NCI-H2081 treated with DMSO at 0.1 percent for 48 hours (cell line): ENCODE data around the gene SYNM.

Experiments used
- DNase-seq: peaks from one replicate; lab custom pipeline; 2025; lab: John Stamatoyannopoulos, UW

The SYNM gene

DNA sequence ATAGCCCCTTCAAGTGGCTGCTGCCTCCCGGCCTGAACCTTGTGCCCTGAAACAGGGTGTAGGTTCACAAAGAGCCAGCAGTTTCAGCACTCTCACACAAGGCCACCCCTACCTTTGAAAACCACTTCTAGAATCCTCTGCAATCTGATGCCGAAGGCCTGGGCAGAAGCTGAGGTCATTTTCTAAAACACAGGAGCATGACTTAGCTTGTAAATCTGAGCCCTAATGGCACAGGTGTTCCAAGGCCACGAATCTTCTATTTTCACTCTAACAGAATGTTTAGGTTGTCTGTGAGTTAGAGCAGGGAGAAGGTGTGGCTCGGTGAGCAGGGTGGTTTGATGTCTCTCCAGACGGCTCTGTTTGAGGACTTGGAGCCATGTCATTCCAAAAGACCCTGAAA, 62.3 kb downstream of the SYNM start:
- no peak for DNase-seq

- no peak for DNase-seq
Measured at GRCh38 chr15:99167640-99168039, 62.8 kb downstream of the SYNM start.

DNA sequence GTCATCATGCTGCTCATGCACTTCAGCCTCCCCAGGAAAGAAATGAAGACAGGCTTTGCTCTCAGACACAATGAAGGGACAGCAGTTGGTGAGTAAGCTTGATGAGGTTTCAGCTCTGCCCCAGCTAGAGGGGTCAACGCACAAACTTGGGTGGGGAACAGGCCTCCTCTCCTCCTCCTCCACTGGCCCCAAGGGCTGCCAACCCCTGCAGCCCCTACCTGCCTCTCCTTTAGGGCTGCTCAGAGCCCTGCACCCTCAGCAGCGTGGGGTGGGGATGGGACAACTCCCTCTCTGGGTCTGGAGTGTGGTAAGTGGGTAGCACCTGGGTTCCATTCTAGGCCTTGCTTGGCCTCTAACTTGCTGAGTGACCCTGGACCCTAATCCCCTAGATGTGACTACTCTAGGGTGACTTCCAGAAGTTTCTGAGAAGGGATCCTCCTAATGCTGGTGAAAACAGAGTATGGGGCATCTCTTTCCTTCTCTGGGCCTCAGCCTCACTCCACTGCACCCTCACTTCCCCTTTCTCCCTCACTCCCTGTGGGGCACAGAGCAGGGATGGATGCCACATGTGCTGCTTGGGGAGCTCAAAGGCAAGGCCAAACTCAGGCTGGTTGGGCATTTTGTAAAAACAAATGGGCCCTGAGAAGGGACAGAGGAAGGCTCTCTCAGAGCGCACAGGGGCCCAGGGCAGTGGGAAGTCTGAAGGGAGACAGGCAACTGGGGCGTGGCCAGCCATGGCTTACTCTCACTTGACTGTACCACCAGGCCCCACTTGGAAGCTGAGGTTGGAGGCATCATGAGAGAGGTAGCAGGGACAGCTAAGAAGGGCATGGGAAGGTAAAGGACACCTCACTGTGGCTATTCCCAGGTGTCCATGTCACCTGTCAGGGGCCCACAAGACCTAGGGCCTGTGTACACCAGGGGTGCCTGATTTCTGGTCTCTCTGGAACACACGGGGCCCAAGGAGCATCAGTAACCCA, 64.0 kb downstream of the SYNM start:
- no peak for DNase-seq

DNA sequence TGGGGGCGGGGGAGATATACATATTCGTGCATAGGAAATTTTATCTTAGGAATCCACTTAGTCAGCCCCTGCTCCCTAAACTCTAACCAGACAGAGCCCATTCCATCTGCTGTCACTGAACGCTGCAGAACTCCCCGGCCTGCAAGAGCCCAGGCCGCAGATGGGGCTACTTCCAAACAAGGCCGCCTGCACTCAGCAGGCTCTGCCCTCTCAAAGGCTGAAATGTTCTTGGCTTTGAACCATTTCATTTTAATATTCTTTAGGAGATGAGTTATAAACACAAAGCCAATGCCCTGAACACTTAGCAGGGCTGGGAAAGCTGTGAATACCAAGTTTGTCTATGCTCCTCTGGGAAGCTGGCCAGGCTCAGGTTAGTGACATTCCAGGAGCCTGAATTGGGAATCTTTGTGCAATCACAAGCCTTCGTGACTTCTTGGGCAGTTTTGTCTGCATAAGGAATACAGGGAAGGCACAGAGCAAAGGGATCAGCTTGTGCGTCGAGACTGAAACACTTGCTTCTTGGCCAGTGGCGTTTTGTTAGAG, 65.0 kb downstream of the SYNM start:
- no peak for DNase-seq

GRCh38 chr15:99170476-99171065, 65.7 kb downstream of the SYNM start:
- DNase-seq = no peak

- no peak for DNase-seq
Measured at GRCh38 chr15:99172171-99172570, 67.3 kb downstream of the SYNM start.

DNA sequence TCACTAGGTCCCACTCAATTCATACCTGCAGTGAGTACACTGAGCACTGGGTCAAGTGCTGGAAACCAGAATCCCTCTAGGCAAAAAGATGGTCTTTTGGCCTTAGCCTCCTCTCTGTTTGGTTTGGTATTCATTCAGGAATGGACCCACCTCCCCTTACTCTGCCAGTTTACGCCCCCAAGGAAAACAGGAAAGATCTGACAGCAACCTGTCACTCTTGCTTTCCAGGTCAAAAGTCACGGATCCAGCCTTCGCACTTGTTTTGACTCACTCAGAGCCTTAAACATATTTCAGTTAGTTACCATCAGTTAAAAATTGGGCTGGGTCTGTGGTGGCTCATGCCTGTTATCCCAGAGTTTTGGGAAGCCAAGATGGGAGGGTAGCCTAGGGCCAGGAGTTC, 68.1 kb downstream of the SYNM start:
- DNase-seq = no peak

GRCh38 chr15:99174567-99175395, 69.9 kb downstream of the SYNM start:
- no peak for DNase-seq

DNA sequence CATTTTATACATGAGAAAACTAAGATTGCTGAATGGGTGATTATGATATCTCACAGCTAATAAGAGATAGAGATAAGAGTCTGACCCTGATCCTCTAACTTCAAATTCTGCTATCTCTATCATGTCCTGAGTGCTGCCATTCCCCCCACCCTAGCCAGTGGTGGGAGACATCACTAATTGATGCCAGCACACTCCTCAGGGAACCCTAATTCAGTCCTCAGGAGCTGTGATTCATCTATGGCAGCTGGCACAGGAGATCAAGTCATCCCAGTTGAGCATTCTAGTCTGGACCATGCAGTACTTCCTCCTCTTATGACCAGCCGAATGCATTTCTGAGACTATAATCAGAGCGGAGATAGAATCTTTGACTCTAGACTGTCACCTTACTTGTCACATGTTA, 71.9 kb downstream of the SYNM start:
- DNase-seq = no peak

- DNase-seq = no peak
Measured at GRCh38 chr15:99177679-99178078, 72.8 kb downstream of the SYNM start.

GRCh38 chr15:99180086-99180963, 75.4 kb downstream of the SYNM start:
- DNase-seq = no peak

- no peak for DNase-seq
Measured at GRCh38 chr15:99180964-99181306, 76.1 kb downstream of the SYNM start.

GRCh38 chr15:99181545-99181971, 76.7 kb downstream of the SYNM start:
- no peak for DNase-seq

GRCh38 chr15:99182791-99183190, 77.9 kb downstream of the SYNM start:
- no peak for DNase-seq
